Measurements from ENCODE around the gene ASB4.
A peak's percentile ranks its signal among the peaks of the same experiment; 100 is the strongest.
"Not testable (repeated sequence)": the region's sequence is repeated elsewhere in the genome, so short reads cannot be mapped to it uniquely, and the experiment has no call there.

The ASB4 gene

DNA sequence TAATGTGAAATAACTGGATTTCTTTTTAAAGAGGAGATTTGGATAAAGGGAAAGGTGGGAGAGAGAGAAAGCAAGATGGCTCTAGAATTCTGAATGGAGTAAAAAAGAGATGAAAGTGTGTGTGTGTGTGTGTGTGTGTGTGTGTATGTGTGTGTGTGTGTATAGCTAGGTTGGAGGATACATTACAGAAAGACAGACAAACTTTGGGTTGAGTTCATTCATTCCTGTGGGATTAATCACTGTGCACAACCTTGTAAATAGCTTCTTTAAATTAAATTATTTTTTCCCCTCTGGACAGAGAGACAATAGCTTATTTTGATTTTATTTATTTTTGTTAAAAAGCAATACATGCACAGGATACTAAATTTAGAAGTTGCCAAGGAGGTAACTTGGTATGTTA is 7.5 kb downstream of the ASB4 start:
- DNase-seq (ENCODE audit: low read depth in 2 of 2), result peak in 1 of 2 donors; percentile 59
- TF ChIP-seq, protein P1, sequence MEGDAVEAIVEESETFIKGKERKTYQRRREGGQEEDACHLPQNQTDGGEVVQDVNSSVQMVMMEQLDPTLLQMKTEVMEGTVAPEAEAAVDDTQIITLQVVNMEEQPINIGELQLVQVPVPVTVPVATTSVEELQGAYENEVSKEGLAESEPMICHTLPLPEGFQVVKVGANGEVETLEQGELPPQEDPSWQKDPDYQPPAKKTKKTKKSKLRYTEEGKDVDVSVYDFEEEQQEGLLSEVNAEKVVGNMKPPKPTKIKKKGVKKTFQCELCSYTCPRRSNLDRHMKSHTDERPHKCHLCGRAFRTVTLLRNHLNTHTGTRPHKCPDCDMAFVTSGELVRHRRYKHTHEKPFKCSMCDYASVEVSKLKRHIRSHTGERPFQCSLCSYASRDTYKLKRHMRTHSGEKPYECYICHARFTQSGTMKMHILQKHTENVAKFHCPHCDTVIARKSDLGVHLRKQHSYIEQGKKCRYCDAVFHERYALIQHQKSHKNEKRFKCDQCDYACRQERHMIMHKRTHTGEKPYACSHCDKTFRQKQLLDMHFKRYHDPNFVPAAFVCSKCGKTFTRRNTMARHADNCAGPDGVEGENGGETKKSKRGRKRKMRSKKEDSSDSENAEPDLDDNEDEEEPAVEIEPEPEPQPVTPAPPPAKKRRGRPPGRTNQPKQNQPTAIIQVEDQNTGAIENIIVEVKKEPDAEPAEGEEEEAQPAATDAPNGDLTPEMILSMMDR (IDR thresholded peaks at IDR 0.05; ENCODE audit: low read depth, low read length), result no peak
- H3K4me3 ChIP-seq (replicated peaks in 1 of 2; ENCODE audit: low read depth in 2 of 2, low read length in 2 of 2), result no peak overlapping the region

DNA sequence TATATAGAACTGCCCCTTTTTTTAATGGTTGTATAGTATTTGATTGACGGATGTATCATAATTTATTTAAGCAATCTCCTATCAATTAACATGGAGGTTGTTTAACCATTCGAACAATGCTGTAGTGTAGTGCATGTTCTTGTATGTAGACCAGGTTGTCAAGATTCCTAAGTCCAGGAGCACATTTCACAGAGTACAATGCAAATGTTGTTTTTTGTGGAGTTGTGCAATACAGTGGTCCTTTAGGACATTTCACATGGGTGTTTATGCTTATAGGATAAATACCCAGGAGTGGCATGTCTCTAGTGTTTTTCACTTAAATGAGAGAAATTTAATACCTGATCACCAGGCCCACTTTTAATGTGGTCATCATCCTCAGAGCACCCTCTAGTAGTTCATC is 8.1 kb downstream of the ASB4 start:
- no peak for DNase-seq (ENCODE audit: low read depth in 2 of 2)
- no peak overlapping the region for H3K4me3 ChIP-seq (replicated peaks in 1 of 2; ENCODE audit: low read depth in 2 of 2, low read length in 2 of 2)
- TF ChIP-seq, protein P1 (IDR thresholded peaks at IDR 0.05; ENCODE audit: low read depth, low read length), result no peak

DNA sequence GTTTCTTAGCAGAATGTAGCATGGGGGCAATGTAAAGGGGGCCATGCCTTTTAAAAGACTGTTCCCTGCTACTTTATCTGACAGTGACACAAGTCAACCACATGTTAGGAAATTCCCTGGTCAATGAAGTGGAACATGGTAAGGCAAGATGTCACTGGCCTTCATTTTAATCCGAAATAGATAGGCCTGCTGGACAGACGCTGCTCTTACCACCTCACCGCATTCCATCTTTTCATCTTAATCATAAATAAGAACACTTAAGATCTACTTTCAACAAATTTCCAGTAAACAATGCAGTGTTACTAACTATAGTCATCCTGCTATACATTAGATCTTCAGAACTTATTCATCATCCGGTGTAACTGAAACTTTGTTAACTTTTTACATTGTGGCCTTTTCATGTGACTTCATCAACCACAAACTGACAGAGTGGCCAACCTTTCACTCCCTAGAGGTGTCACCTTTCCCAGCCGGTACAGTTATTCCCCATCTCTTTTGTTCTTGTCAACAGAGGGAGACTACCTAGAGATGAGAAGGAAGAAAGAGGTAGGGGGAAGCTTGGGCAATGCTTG is 15.6 kb downstream of the ASB4 start:
- peak in 1 of 2 donors; percentile 17 for DNase-seq (ENCODE audit: low read depth in 2 of 2)
- no peak overlapping the region for H3K4me3 ChIP-seq (replicated peaks in 1 of 2; ENCODE audit: low read depth in 2 of 2, low read length in 2 of 2)
- TF ChIP-seq, protein P1 (IDR thresholded peaks at IDR 0.05; ENCODE audit: low read depth, low read length), result no peak

DNA sequence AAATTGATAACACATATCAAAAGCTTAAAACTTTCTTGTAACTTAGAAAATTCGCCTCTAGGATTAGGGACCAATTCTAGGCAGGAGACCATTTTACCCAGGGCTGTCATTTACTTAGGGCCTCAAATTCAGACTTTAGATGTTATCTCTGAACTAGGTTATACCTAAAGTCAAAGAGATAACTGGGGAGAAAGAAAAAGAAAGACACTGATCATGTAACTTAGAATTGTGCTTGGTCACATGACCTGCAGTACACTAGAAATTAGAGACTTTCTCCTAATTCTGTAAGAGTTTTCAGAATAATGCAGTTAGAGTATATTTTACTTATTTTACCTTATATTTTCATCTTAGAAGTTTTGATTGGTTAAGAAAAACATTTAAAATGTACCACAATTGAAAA is 16.7 kb downstream of the ASB4 start:
- no peak for DNase-seq (ENCODE audit: low read depth in 2 of 2)
- no peak overlapping the region for H3K4me3 ChIP-seq (replicated peaks in 1 of 2; ENCODE audit: low read depth in 2 of 2, low read length in 2 of 2)
- TF ChIP-seq, protein P1 (IDR thresholded peaks at IDR 0.05; ENCODE audit: low read depth, low read length), result no peak

DNA sequence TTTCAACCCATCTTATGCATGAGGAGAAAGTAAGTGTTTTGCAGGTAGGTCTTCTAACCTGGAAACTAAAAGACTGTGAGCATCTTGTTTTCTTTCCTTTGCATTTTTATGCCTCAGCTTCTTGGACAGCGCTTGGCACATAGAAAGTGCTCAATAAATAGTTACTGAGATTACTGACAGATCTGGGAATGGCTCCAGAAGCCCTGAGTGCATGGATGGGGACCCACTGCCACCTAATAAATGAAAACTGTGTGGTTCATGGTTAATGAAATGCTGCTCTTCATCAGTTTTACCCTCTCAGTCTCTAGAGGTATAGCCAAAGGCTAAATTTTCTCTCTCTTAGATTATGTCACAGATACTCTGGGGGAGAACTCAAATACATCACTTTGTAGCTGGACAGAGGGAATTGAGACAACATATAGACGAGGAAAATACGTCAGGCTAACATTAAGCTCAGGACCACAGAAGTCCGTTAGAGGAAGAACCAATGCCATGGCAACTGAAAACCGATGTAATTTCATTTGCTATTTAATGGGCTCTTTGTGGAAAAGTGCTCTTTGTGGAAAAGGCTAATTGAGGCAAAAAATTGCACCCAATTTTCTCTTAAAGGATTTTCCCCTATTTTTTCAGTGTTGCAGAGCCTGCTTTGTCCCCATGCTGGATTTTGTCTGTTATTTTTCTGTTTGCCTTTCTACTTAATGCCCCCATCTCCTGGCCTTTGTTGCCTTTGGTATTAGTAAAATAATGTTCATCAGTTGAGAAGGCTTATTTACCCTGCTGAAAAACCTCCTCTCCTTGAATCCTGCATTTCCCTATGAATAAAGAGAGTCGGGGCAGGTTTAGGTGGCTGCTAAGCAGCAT is 17.8 kb downstream of the ASB4 start:
- TF ChIP-seq, protein P1 (IDR thresholded peaks at IDR 0.05; ENCODE audit: low read depth, low read length), result no peak
- H3K4me3 ChIP-seq (replicated peaks in 1 of 2; ENCODE audit: low read depth in 2 of 2, low read length in 2 of 2), result no peak overlapping the region
- no peak for DNase-seq (ENCODE audit: low read depth in 2 of 2)

DNA sequence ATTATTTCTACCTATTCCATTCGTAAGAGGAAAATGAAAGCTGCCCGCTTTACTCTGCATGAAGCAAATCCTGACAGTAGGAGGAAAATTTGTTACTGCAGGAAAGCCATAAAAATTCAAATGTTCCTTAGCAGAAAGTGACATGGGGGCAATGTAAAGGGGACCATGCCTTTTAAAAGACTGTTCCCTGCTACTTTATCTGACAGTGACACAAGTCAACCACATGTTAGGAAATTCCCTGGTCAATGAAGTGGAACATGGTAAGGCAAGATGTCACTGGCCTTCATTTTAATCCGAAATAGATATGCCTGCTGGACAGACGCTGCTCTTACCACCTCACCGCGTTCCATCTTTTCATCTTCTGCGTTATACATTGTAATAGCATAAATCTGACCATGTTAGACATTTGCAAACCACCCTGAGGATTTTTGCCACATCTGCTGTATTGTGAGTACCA is 18.4 kb downstream of the ASB4 start:
- not testable (repeated sequence) for H3K4me3 ChIP-seq (replicated peaks in 1 of 2; ENCODE audit: low read depth in 2 of 2, low read length in 2 of 2); DNase-seq (ENCODE audit: low read depth in 2 of 2)

DNA sequence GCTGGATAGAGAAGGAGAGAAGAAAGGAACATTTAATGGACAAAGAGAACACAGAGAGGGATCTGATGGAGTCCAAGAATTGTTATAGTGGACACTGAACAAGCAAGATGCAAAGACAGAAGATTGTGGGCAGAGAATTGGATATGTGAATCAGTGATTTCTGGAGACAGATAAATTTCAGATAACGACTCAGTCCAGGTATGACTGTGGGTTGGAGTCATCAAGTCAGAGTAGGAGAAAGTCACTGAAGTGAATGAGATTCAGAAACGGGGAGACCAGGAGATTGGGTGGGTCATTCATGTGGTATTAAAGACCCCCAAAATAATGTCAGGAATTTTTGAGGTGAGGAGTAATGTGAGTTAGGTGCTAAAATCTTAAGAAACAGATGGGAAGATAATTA is 23.0 kb downstream of the ASB4 start:
- H3K4me3 ChIP-seq (replicated peaks in 1 of 2; ENCODE audit: low read depth in 2 of 2, low read length in 2 of 2), result no peak overlapping the region
- no peak for DNase-seq (ENCODE audit: low read depth in 2 of 2)
- TF ChIP-seq, protein P1 (IDR thresholded peaks at IDR 0.05; ENCODE audit: low read depth, low read length), result no peak
